Esophagus muscularis mucosa (tissue), 4 donors: ENCODE data around the gene TMEM179. TPM values are rescaled to one million over a fixed set of nuclear protein-coding genes. Genes with fewer than 3 reads are reported as not detected.

Experiments
- DNase-seq: peaks from one replicate; pipeline ENCODE4 v3.0.0-alpha.2; 2017; ENCODE audit errors: extremely low spot score
- H3K27ac ChIP-seq, 4 donors: fragments of 200-600 bp; sonication (generic); replicated peaks in 1 of 4; 1 replicate in 3 of 4; 2 replicates in 1 of 4; pipeline ENCODE4 v1.5.1; 2016 to 2019; ENCODE audit warnings: mild to moderate bottlenecking in 1 of 4
- H3K27me3 ChIP-seq, 4 donors: fragments of 200-600 bp; sonication (generic); one replicate each; pipeline versions ENCODE4 v1.5.1 to v1.6.0; 2016 to 2019
- H3K36me3 ChIP-seq, 4 donors: fragments of 200-600 bp; sonication (generic); one replicate each; pipeline ENCODE4 v1.5.1; 2016 to 2019
- H3K4me1 ChIP-seq, 4 donors: fragments of 200-600 bp; sonication (generic); one replicate each; pipeline ENCODE4 v1.5.1; 2016 to 2019
- H3K4me3 ChIP-seq, 4 donors: fragments of 200-600 bp; sonication (generic); 1 replicate in 2 of 4; 2 replicates in 2 of 4; pipeline ENCODE4 v1.5.1; 2016 to 2019; ENCODE audit warnings: mild to moderate bottlenecking in 4 of 4, moderate library complexity in 1 of 4
- H3K9me3 ChIP-seq, 4 donors: fragments of 200-600 bp; sonication (generic); 1 replicate in 3 of 4; 2 replicates in 1 of 4; pipeline ENCODE4 v1.5.1; 2016 to 2019
- EP300 ChIP-seq: sonication (generic); formaldehyde crosslinking; IDR thresholded peaks from one replicate; pipeline ENCODE4 v1.6.1; 2017; ENCODE audit warnings: antibody characterized with exemption
- POLR2A ChIP-seq: fragments of 450-650 bp; IDR thresholded peaks from one replicate; pipeline ENCODE4 v1.6.1; 2017; ENCODE audit warnings: antibody characterized with exemption, moderate library complexity, mild to moderate bottlenecking, low read depth
- POLR2AphosphoS5 ChIP-seq, 2 donors: sonication (generic); formaldehyde crosslinking; IDR thresholded peaks; one replicate each; pipeline ENCODE4 v1.6.1; 2017; ENCODE audit warnings: antibody characterized with exemption in 2 of 2
- WGBS: methylation state at CpG from one replicate; pipeline ENCODE4 v1.1.5; 2018; 5-methylcytosine and 5-hydroxymethylcytosine counted together
- intact Hi-C: fragments of 100-400 bp; cut with DNase I; formaldehyde crosslinking; loops from one replicate; pipeline ENCODE4 v1.15.1; 2023
- total RNA-seq, 4 donors: library from RNA; depleted of rRNA; stranded (reverse); fragments of >200 nt; gene quantifications; one replicate each; pipeline versions ENCODE4 v1.1.0 to v1.2.1, GENCODE V29; 2016
- TF ChIP-seq, protein P1 (sequence below), 3 experiments: fragments of 200-600 bp in 2 of 3; fragments of 450-650 bp in 1 of 3; sonication (generic) in 2 of 3; IDR thresholded peaks; one replicate each; pipeline ENCODE4 v1.5.1; 2017 to 2019; ENCODE audit warnings: antibody characterized with exemption in 3 of 3, mild to moderate bottlenecking in 2 of 3, moderate library complexity in 1 of 3

TMEM179 gene
- total RNA-seq, 4 donors from 2014 or later = 1.4 to 4.2 (median 1.9) TPM

DNA sequence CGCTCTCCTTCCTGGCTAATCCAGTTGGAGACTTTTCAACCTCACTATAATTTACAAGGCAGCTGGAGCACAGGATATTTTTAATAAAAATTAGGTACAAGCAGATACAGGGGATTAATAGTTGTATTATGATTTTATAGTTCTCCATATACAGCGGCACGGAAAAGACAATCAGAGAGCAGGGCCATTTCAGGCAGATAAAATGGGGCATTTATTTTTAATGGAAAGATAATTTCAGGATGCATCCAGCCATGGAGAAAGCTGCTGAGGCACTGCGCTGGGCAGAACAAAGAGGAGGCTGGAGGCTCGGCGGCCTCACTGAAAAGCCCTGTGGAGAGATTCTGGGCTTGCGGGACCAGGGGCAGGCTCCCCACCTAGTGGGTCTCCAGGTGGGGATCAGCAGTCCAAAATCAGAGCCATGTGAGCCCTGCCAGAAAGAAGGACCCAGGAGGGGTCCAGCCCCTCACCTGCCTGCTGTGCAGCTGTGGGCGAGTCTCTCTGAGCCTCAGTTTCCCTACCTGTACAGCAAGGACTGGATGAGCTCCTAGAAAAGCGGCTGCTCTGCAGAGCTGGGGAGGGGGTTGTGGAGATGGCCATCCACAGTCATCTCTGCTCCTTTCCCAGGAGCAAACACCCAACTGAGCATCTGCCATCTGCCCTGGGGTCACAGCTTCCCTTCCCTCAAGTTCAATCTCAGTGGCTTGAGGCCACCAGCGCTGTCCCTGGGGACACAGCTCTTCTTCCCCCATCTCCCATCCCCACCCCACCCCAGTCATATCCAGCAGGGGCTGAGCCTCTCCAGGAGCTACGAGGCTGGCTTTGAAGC, 48.9 kb downstream of the TMEM179 start:
- WGBS = 87% methylated on average over 9 of the region's 11 CpGs
- no peaks in the 10 kb centered on the region for H3K36me3 ChIP-seq

DNA sequence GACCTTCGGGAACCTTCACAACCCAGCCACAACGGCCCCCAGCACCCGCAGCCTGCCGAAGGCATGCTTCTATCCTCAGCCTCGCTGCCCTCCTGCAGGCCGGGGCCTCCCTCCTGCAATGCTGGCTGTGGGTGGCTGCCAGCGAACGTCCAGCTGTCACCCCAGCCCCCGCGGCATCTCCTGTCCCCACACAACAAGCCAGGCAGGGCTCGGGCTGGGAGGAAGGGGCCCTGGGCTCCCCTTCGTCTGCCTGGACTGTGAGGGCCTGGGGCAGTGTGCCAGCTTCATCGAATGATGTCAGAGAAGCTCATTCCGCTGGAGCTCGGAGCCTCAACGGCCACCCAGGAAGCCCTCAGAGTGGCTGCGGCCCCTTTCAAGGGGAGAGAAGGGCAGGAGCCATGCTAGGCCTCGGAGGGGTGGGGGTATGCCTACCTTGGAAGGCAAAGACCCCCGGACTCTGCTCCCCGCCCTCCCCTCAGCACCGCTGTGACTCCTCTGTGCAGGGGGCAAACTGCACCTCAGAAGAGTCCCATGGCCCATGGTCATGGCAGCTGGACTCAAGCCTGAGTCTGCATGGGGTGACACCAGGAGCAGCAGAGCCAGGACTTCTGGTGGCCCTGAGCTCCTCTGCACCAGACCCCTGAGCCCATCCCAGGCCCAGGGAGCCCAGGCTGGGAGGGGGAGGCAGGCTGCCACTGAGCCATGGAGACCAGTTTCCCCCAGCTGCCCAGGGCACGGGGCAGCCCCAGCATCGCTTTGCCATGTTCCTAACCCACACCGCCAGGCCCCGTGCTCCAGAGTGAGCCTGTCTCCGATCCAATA, 49.8 kb downstream of the TMEM179 start:
- DNase-seq = no peak

More for the DNA sequence above, 48.9 kb downstream of the TMEM179 start:
- Histone ChIP-seq H3K9me3 (no peaks in the 10 kb centered on the region), H3K27ac (no peak overlapping the region), H3K4me3 (no peak overlapping the region), H3K27me3 (peaks cover 0 to 78% (median 0%) of the 10 kb centered on the region in 4 donors), H3K4me1 (no peaks in the 10 kb centered on the region)
- no peak for DNase-seq
- no peak for TF ChIP-seq POLR2AphosphoS5 (IDR thresholded peaks at IDR 0.05)
- TF ChIP-seq EP300 = no peak
- no peak for TF ChIP-seq POLR2A
- TF ChIP-seq, protein P1, sequence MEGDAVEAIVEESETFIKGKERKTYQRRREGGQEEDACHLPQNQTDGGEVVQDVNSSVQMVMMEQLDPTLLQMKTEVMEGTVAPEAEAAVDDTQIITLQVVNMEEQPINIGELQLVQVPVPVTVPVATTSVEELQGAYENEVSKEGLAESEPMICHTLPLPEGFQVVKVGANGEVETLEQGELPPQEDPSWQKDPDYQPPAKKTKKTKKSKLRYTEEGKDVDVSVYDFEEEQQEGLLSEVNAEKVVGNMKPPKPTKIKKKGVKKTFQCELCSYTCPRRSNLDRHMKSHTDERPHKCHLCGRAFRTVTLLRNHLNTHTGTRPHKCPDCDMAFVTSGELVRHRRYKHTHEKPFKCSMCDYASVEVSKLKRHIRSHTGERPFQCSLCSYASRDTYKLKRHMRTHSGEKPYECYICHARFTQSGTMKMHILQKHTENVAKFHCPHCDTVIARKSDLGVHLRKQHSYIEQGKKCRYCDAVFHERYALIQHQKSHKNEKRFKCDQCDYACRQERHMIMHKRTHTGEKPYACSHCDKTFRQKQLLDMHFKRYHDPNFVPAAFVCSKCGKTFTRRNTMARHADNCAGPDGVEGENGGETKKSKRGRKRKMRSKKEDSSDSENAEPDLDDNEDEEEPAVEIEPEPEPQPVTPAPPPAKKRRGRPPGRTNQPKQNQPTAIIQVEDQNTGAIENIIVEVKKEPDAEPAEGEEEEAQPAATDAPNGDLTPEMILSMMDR (IDR thresholded peaks at IDR 0.05) = no peak
- intact Hi-C loops = no loop called here

DNA sequence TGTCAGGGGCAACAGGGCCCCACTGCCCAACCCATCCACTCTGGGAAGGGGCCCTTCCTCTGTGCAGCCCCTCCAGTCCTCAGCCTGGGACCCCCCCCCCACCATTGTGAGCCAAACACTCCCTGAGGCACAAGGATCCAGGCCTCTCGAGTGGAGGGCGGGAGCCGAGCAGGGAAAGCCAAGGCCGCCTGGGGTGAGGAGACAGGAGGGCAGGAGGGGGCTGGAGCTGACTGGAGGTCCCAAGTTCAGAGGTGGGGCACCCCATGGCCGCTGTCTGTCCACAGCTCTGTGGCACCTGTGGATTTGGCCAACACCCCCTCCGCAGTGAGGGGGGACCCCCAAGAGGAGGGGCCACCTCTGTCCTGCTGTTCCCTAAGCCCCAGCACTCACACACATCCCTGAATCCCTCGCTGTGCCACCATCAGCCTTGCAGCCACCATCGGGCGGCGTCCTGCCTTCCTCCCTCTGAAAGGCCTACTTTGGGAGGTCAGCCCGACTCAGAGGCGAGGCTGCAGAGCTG, 50.4 kb downstream of the TMEM179 start:
- Histone ChIP-seq H3K4me3 (no peak overlapping the region), H3K4me1 (no peaks in the 10 kb centered on the region), H3K36me3 (no peaks in the 10 kb centered on the region), H3K27ac (no peak overlapping the region), H3K9me3 (no peaks in the 10 kb centered on the region), H3K27me3 (peaks cover 0 to 74% (median 0%) of the 10 kb centered on the region in 4 donors)
- 71% methylated on average over 5 of the region's 12 CpGs for WGBS
- DNase-seq = no peak
- TF ChIP-seq, protein P1 (IDR thresholded peaks at IDR 0.05) = no peak
- no peak for TF ChIP-seq POLR2A
- TF ChIP-seq EP300 = no peak
- no peak for TF ChIP-seq POLR2AphosphoS5 (IDR thresholded peaks at IDR 0.05)
- intact Hi-C loops = no loop called here

More for the DNA sequence above, 49.8 kb downstream of the TMEM179 start:
- intact Hi-C loops = no loop called here
- WGBS = 59% methylated on average over 12 of the region's 26 CpGs
- H3K4me3 ChIP-seq = no peak overlapping the region
- TF ChIP-seq EP300 (no peak), POLR2AphosphoS5 (IDR thresholded peaks at IDR 0.05) (no peak), POLR2A (no peak)
- TF ChIP-seq, protein P1 (IDR thresholded peaks at IDR 0.05) = no peak
- no peaks in the 10 kb centered on the region for H3K36me3 ChIP-seq
- H3K9me3 ChIP-seq = no peaks in the 10 kb centered on the region
- no peaks in the 10 kb centered on the region for H3K4me1 ChIP-seq
- H3K27ac ChIP-seq = no peak overlapping the region
- H3K27me3 ChIP-seq = peaks cover 0 to 74% (median 0%) of the 10 kb centered on the region in 4 donors

DNA sequence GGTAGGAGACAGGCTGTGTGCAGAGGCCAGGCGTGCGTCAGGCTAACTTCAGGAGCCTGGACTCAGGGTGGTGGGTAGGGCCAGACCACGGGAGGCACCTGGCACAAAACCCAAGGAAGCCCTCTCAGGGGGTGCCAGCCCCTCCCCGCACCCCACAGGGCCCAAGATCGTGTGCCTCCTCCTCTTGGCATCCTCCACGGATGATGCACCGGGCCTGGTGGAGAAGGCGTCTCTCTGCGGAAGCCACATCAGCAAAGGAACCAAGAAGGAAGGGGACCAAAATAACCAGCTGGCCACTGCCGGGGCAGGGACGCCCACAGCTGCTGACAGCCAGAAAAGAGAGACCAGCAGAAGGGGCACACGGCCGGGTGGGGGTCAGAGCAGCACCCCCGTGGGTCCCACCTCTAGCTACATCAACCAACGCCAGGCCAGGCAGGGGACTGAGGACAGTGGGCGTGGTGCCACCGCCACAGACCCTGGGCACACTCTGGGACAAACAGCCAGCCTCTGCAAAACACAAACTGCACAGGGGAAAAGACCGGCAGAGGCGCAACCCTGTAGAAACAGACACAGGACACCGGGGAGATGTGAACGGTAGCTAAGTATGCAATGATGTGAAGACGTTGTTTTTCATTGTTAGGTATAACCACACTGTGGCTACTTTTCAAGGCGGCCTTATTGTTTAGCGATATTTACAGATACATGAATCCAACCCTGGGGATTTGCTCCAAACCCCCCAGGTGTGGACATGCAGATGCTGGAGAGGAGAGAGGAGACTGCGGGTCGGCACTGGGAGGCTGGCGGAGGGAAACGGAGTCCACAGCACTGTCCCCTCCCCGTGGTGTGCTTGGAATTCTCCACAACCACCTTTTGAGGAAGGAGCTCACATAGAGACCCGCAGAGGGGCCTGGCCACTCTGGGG, 51.1 kb downstream of the TMEM179 start:
- Histone ChIP-seq H3K27ac (no peak overlapping the region), H3K4me3 (no peak overlapping the region), H3K36me3 (no peaks in the 10 kb centered on the region), H3K9me3 (no peaks in the 10 kb centered on the region), H3K4me1 (no peaks in the 10 kb centered on the region), H3K27me3 (peaks cover 0 to 80% (median 0%) of the 10 kb centered on the region in 4 donors)
- WGBS = 84% methylated on average over 9 of the region's 30 CpGs
- TF ChIP-seq, protein P1 (IDR thresholded peaks at IDR 0.05) = no peak
- TF ChIP-seq POLR2A (no peak), EP300 (no peak), POLR2AphosphoS5 (IDR thresholded peaks at IDR 0.05) (no peak)
- no peak for DNase-seq
- intact Hi-C loops = no loop called here
